HepG2 (cell line): ENCODE data around the gene IMPDH1. TPM values are rescaled to one million over a fixed set of nuclear protein-coding genes. Genes with fewer than 3 reads are reported as not detected.

Source experiments
- CHCHD3 ChIP-seq: sonication (generic); formaldehyde crosslinking; IDR thresholded peaks from 2 replicates; pipeline ENCODE4 v1.8.0; 2022; ENCODE audit warnings: mild to moderate bottlenecking, missing genetic modification reagents, moderate library complexity
- MAF1 ChIP-seq: sonication (generic); formaldehyde crosslinking; IDR thresholded peaks from 2 replicates; pipeline ENCODE4 v1.5.0; 2020; ENCODE audit warnings: missing genetic modification reagents, borderline replicate concordance
- MED1 ChIP-seq: sonication (generic); formaldehyde crosslinking; IDR thresholded peaks from 2 replicates; pipeline ENCODE4 v1.4.0; 2020; ENCODE audit warnings: missing genetic modification reagents
- PITX1 ChIP-seq: sonication (generic); formaldehyde crosslinking; IDR thresholded peaks from 2 replicates; pipeline ENCODE4 v1.5.1; 2020; ENCODE audit warnings: mild to moderate bottlenecking, missing genetic modification reagents
- RORA ChIP-seq: sonication (generic); formaldehyde crosslinking; IDR thresholded peaks from 2 replicates; pipeline ENCODE4 v1.5.0; 2020; ENCODE audit warnings: mild to moderate bottlenecking, missing genetic modification reagents, moderate library complexity
- SP5 ChIP-seq: IDR thresholded peaks from 2 replicates; pipeline ENCODE4 v1.6.1; 2016; ENCODE audit warnings: low read depth, borderline replicate concordance
- YEATS2 ChIP-seq: sonication (generic); formaldehyde crosslinking; IDR thresholded peaks from 2 replicates; pipeline ENCODE4 v1.4.0; 2020; ENCODE audit warnings: missing genetic modification reagents, borderline replicate concordance
- ZIK1 ChIP-seq: sonication (generic); formaldehyde crosslinking; IDR thresholded peaks from 2 replicates; pipeline ENCODE4 v1.5.0; 2020; ENCODE audit warnings: mild to moderate bottlenecking, low read depth, missing genetic modification reagents, borderline replicate concordance
- ZNF253 ChIP-seq: sonication (generic); formaldehyde crosslinking; IDR thresholded peaks from 2 replicates; pipeline ENCODE4 v1.8.0; 2022; ENCODE audit warnings: mild to moderate bottlenecking, missing genetic modification reagents, borderline replicate concordance
- ZNF317 ChIP-seq: sonication (generic); formaldehyde crosslinking; IDR thresholded peaks from 2 replicates; pipeline ENCODE4 v1.5.0; 2020; ENCODE audit warnings: mild to moderate bottlenecking, missing genetic modification reagents
- ZNF383 ChIP-seq: sonication (generic); formaldehyde crosslinking; IDR thresholded peaks from 2 replicates; pipeline ENCODE4 v1.4.0; 2020; ENCODE audit warnings: missing genetic modification reagents, mild to moderate bottlenecking, borderline replicate concordance
- ZNF543 ChIP-seq: sonication (generic); formaldehyde crosslinking; IDR thresholded peaks from 2 replicates; pipeline ENCODE4 v1.4.0; 2020; ENCODE audit warnings: mild to moderate bottlenecking, missing genetic modification reagents
- polyA plus RNA-seq, 8 experiments: library from polyadenylated mRNA; depleted of rRNA in 3 of 8; stranded (reverse) in 7 of 8; unstranded in 1 of 8; fragments of >200 nt; fragmentation: Illumina TruSeq in 4 of 8; extraction: Trizol in 4 of 8; gene quantifications; 2 replicates each; pipeline versions ENCODE4 v1.2.1 to v1.2.3, GENCODE V29; 2011 to 2016; ENCODE audit warnings: low read depth in 4 of 8, missing spikeins in 1 of 8, mixed read lengths in 1 of 8; ENCODE audit not compliant: insufficient read depth in 1 of 8
- total RNA-seq, 5 experiments: library from RNA; depleted of rRNA; stranded (reverse); fragments of >200 nt; fragmentation: Illumina TruSeq; extraction: Trizol; gene quantifications; 2 replicates each; pipeline ENCODE4 v1.2.3, GENCODE V29; 2016; ENCODE audit warnings: low read depth in 1 of 5
- TF ChIP-seq, protein P1 (sequence below): sonication (generic); formaldehyde crosslinking; IDR thresholded peaks from 2 replicates; pipeline ENCODE4 v1.4.0; 2020; ENCODE audit warnings: mild to moderate bottlenecking, missing genetic modification reagents
- TF ChIP-seq, protein P2 (sequence below): sonication (generic); formaldehyde crosslinking; IDR thresholded peaks from 2 replicates; pipeline ENCODE4 v1.5.1; 2020; ENCODE audit warnings: missing genetic modification reagents, mild to moderate bottlenecking, borderline replicate concordance
- TF ChIP-seq, protein P3 (sequence below): sonication (generic); formaldehyde crosslinking; IDR thresholded peaks from 2 replicates; pipeline ENCODE4 v1.5.1; 2020; ENCODE audit warnings: mild to moderate bottlenecking, moderate library complexity, missing genetic modification reagents

Gene IMPDH1
- total and polyA plus RNA-seq, 2 of the 13 experiments (the other 11 are each of a cell fraction or from before 2014, with no cell fraction given), result 22.8 to 34.0 TPM

DNA sequence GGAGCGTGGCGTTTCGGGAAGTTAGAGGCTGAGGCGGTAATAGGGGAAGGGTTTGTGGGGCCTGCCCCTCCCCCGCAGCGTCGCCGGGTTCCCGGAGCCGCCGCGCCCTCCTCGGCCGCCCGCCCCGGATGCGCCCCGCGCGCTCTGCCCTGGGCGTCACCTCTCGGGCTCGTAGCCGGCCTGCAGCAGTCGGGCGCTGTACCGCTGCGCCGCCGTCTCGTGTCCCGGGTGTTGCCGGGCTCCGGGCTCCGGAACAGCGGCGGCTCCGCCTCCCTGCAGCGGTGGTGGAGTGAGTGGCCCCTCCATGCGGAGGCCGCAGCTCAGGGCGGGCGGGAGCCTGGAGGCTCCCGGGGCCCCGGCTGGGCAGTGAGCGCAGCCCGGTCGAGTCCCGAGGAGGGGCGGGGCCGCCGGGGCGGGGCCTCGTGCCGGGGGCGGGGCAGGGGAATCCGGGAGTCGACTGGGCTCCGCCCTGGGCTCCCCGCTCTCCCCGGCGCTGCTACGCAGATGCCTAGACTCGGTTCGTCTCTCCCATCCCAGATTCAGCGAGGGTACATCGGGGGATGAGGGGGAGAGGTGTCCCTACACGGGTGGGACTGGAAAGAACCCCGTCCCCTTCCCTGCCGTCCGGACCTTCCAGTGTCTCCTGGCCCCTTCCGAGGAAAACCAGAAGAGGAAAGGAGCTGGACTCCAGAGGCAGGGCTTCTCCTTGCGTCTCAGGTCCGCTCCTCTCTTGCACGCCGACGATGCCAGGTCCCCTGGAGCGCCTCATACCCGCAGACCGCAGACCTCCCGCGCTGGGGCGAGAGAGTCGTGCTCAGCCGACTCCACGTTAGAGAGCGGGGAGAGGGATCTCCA lies at the start of gene IMPDH1 (continued):
- TF ChIP-seq, protein P1, sequence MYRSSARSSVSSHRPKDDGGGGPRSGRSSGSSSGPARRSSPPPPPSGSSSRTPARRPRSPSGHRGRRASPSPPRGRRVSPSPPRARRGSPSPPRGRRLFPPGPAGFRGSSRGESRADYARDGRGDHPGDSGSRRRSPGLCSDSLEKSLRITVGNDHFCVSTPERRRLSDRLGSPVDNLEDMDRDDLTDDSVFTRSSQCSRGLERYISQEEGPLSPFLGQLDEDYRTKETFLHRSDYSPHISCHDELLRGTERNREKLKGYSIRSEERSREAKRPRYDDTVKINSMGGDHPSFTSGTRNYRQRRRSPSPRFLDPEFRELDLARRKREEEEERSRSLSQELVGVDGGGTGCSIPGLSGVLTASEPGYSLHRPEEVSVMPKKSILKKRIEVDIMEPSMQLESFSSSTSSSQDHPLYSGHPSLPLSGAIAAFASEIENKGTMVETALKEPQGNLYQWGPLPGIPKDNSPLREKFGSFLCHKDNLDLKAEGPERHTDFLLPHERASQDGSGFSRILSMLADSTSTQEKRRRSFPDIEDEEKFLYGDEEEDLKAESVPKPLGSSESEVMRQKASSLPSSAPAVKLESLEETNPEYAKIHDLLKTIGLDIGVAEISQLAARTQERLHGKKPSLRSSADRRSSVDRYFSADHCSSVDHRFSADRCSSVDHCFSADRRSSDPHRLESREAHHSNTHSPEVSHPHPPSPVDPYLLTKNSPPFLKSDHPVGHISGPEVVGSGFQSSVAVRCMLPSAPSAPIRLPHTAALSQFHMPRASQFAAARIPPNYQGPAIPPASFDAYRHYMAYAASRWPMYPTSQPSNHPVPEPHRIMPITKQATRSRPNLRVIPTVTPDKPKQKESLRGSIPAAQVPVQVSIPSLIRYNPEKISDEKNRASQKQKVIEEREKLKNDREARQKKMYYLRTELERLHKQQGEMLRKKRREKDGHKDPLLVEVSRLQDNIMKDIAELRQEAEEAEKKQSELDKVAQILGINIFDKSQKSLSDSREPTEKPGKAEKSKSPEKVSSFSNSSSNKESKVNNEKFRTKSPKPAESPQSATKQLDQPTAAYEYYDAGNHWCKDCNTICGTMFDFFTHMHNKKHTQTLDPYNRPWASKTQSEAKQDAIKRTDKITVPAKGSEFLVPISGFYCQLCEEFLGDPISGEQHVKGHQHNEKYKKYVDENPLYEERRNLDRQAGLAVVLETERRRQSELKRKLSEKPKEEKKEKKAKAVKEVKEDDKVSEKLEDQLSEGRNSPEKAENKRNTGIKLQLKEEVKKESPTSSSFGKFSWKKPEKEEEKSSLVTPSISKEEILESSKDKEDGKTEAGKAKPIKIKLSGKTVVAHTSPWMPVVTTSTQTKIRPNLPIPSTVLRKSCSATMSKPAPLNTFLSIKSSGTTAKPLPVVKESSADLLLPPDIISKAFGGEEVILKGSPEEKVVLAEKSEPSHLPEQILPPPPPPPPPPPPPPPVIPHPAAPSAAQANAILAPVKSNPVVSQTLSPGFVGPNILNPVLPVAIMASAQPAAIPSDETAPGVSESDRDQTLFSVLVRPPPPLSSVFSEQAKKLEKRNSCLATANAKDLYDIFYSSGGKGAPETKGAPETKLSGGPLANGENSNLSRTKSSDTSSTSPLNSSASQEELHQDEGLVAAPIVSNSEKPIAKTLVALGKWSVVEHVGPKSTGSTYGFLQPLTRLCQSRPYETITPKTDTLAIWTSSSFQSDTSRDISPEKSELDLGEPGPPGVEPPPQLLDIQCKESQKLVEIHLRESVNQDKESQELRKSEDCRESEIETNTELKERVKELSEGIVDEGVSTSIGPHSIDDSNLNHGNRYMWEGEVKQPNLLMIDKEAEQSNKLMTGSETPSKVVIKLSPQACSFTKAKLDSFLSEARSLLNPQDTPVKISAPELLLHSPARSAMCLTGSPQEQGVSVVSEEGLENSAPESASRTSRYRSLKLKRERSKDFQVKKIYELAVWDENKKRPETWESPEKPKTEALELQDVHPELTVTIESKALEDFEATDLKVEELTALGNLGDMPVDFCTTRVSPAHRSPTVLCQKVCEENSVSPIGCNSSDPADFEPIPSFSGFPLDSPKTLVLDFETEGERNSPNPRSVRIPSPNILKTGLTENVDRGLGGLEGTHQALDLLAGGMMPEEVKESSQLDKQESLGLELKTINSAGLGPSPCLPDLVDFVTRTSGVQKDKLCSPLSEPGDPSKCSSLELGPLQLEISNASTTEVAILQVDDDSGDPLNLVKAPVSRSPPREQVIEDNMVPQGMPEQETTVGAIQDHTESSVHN (CRISPR knock-in tag), result no peak
- TF ChIP-seq, protein P2, sequence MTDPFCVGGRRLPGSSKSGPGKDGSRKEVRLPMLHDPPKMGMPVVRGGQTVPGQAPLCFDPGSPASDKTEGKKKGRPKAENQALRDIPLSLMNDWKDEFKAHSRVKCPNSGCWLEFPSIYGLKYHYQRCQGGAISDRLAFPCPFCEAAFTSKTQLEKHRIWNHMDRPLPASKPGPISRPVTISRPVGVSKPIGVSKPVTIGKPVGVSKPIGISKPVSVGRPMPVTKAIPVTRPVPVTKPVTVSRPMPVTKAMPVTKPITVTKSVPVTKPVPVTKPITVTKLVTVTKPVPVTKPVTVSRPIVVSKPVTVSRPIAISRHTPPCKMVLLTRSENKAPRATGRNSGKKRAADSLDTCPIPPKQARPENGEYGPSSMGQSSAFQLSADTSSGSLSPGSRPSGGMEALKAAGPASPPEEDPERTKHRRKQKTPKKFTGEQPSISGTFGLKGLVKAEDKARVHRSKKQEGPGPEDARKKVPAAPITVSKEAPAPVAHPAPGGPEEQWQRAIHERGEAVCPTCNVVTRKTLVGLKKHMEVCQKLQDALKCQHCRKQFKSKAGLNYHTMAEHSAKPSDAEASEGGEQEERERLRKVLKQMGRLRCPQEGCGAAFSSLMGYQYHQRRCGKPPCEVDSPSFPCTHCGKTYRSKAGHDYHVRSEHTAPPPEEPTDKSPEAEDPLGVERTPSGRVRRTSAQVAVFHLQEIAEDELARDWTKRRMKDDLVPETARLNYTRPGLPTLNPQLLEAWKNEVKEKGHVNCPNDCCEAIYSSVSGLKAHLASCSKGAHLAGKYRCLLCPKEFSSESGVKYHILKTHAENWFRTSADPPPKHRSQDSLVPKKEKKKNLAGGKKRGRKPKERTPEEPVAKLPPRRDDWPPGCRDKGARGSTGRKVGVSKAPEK (CRISPR knock-in tag), result no peak
- TF ChIP-seq ZNF253 (CRISPR knock-in tag) (no peak), CHCHD3 (CRISPR knock-in tag) (no peak), PITX1 (CRISPR knock-in tag) (no peak), ZNF383 (CRISPR knock-in tag) (no peak), ZNF543 (CRISPR knock-in tag) (no peak), ZIK1 (CRISPR knock-in tag) (no peak), YEATS2 (CRISPR knock-in tag) (no peak), RORA (CRISPR knock-in tag) (no peak), ZNF317 (no peak), MAF1 (CRISPR knock-in tag) (no peak), SP5 (CRISPR knock-in tag) (peak; percentile 47), MED1 (CRISPR knock-in tag) (no peak)
- TF ChIP-seq, protein P3, sequence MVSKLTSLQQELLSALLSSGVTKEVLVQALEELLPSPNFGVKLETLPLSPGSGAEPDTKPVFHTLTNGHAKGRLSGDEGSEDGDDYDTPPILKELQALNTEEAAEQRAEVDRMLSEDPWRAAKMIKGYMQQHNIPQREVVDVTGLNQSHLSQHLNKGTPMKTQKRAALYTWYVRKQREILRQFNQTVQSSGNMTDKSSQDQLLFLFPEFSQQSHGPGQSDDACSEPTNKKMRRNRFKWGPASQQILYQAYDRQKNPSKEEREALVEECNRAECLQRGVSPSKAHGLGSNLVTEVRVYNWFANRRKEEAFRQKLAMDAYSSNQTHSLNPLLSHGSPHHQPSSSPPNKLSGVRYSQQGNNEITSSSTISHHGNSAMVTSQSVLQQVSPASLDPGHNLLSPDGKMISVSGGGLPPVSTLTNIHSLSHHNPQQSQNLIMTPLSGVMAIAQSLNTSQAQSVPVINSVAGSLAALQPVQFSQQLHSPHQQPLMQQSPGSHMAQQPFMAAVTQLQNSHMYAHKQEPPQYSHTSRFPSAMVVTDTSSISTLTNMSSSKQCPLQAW (CRISPR knock-in tag), result no peak
